CD4-positive, alpha-beta T cell treated with Interleukin-15 for 1 hour (primary cell): ENCODE results near the gene MRTFA.
"Not testable (repeated sequence)": the region's sequence is repeated elsewhere in the genome, so short reads cannot be mapped to it uniquely, and the experiment has no call there.

ENCODE experiments used
- DNase-seq: peaks from one replicate; pipeline ENCODE4 v3.0.0-alpha.2; 2020

MRTFA gene

GRCh38 chr22:40594346-40594745 is 42.2 kb downstream of the MRTFA start:
- DNase-seq: no peak

- no peak for DNase-seq
These were observed 42.9 kb downstream of the MRTFA start for GRCh38 chr22:40593460-40594273.

GRCh38 chr22:40592352-40593113 is 44.0 kb downstream of the MRTFA start:
- DNase-seq: no peak

- DNase-seq: no peak
These were observed 47.8 kb downstream of the MRTFA start for GRCh38 chr22:40588726-40589125.

- DNase-seq: no peak
These were observed 49.7 kb downstream of the MRTFA start for GRCh38 chr22:40586781-40587180.

- DNase-seq: no peak
These were observed 51.2 kb downstream of the MRTFA start for GRCh38 chr22:40585310-40585751.

- not testable (repeated sequence) for DNase-seq
These were observed 51.8 kb downstream of the MRTFA start for GRCh38 chr22:40584766-40585165.

- no peak for DNase-seq
These were observed 53.3 kb downstream of the MRTFA start for GRCh38 chr22:40583053-40583741.

GRCh38 chr22:40582063-40582462 is 54.5 kb downstream of the MRTFA start:
- DNase-seq: no peak

GRCh38 chr22:40580631-40581030 is 55.9 kb downstream of the MRTFA start:
- no peak for DNase-seq

GRCh38 chr22:40578171-40578570 is 58.3 kb downstream of the MRTFA start:
- no peak for DNase-seq

- no peak for DNase-seq
These were observed 63.5 kb downstream of the MRTFA start for GRCh38 chr22:40572976-40573375.

- DNase-seq: no peak
These were observed 64.6 kb downstream of the MRTFA start for GRCh38 chr22:40571887-40572286.

- DNase-seq: no peak
These were observed 68.7 kb downstream of the MRTFA start for GRCh38 chr22:40567626-40568328.

GRCh38 chr22:40567106-40567505 is 69.4 kb downstream of the MRTFA start:
- no peak for DNase-seq

- no peak for DNase-seq
These were observed 75.5 kb downstream of the MRTFA start for GRCh38 chr22:40560994-40561515.

GRCh38 chr22:40560551-40560950 is 76.0 kb downstream of the MRTFA start:
- no peak for DNase-seq

- DNase-seq: no peak
These were observed 78.5 kb downstream of the MRTFA start for GRCh38 chr22:40557972-40558371.

- DNase-seq: no peak
These were observed 79.9 kb downstream of the MRTFA start for GRCh38 chr22:40556641-40557040.

GRCh38 chr22:40554023-40554422 is 82.5 kb downstream of the MRTFA start:
- DNase-seq: not testable (repeated sequence)

- no peak for DNase-seq
These were observed 83.4 kb downstream of the MRTFA start for GRCh38 chr22:40553014-40553554.

- no peak for DNase-seq
These were observed 84.4 kb downstream of the MRTFA start for GRCh38 chr22:40552070-40552469.
